PC-3 (cell line): ENCODE results near the gene VWC2. TPM values are rescaled to one million over a fixed set of nuclear protein-coding genes. Genes with fewer than 3 reads are reported as not detected.
A peak's percentile ranks its signal among the peaks of the same experiment; 100 is the strongest.

Experiments used
- ATAC-seq: fragments of 200-7000 bp; cut with Tn5 transposase; 2 replicates; pipeline ENCODE4 v1.9.1; 2020; ENCODE audit warnings: mild to moderate bottlenecking, moderate library complexity
- BruUV-seq: library from RNA; stranded (reverse); fragments of 400-500 nt; replicated peaks from 2 replicates; lab custom pipeline; 2021; lab: Mats Ljungman, UMichigan
- CTCF ChIA-PET: fragments of 300-600 bp; sonication (Branson Sonifier 250); formaldehyde crosslinking; loops from one replicate; lab custom pipeline; 2022; ENCODE audit warnings: antibody characterized with exemption; lab: Charles Lee
- POLR2A ChIA-PET: fragments of 300-600 bp; sonication (Branson Sonifier 250); formaldehyde crosslinking; loops from one replicate; lab custom pipeline; 2022; ENCODE audit warnings: antibody characterized with exemption; ENCODE audit not compliant: unreplicated experiment; lab: Charles Lee
- DNase-seq: peaks from one replicate; pipeline ENCODE4 v3.0.0-alpha.2; 2015
- H2AFZ ChIP-seq: fragments of 300-600 bp; sonication (generic); 2 replicates; pipeline ENCODE4 v1.6.0; 2016; ENCODE audit warnings: antibody characterized with exemption, low read length
- H3F3A ChIP-seq: fragments of 300-600 bp; sonication (generic); one replicate; pipeline ENCODE4 v1.6.0; 2017; ENCODE audit warnings: antibody characterized with exemption, low read length, control low read depth, mild to moderate bottlenecking; ENCODE audit not compliant: unreplicated experiment
- H3K27ac ChIP-seq: fragments of 300-600 bp; sonication (generic); 2 replicates; pipeline ENCODE4 v1.5.1; 2016; ENCODE audit warnings: mild to moderate bottlenecking, low read length
- H3K27me3 ChIP-seq: fragments of 300-600 bp; sonication (generic); 2 replicates; pipeline ENCODE4 v1.6.1; 2016; ENCODE audit warnings: low read length, mixed read lengths
- H3K36me3 ChIP-seq: fragments of 300-600 bp; sonication (generic); 2 replicates; pipeline ENCODE4 v1.6.1; 2016; ENCODE audit warnings: low read depth, mixed run types, low read length, mixed read lengths
- H3K4me1 ChIP-seq: fragments of 300-600 bp; sonication (generic); 2 replicates; pipeline ENCODE4 v1.5.1; 2016; ENCODE audit warnings: low read length; ENCODE audit not compliant: insufficient read depth
- H3K4me2 ChIP-seq: fragments of 300-600 bp; sonication (generic); 2 replicates; pipeline ENCODE4 v1.6.0; 2016; ENCODE audit warnings: low read length
- H3K4me3 ChIP-seq: fragments of 300-600 bp; sonication (generic); 2 replicates; pipeline ENCODE4 v1.5.1; 2016; ENCODE audit warnings: mild to moderate bottlenecking, low read length, mixed read lengths
- H3K79me2 ChIP-seq: fragments of 300-600 bp; sonication (generic); 2 replicates; pipeline ENCODE4 v1.6.1; 2017; ENCODE audit warnings: low read length, mixed read lengths
- H3K9ac ChIP-seq: fragments of 300-600 bp; sonication (generic); 2 replicates; pipeline ENCODE4 v1.6.0; 2016; ENCODE audit warnings: mild to moderate bottlenecking, low read length
- H3K9me2 ChIP-seq: fragments of 300-600 bp; sonication (generic); replicated peaks from 2 replicates; pipeline ENCODE4 v1.6.1; 2016; ENCODE audit warnings: mixed run types, low read length, mixed read lengths
- H3K9me3 ChIP-seq: fragments of 300-600 bp; sonication (generic); 2 replicates; pipeline ENCODE4 v1.6.1; 2016; ENCODE audit warnings: low read length, mixed read lengths
- H4K20me1 ChIP-seq: fragments of 300-600 bp; sonication (generic); 2 replicates; pipeline ENCODE4 v1.6.1; 2016; ENCODE audit warnings: low read length, mixed read lengths
- CTCF ChIP-seq: fragments of 300-600 bp; sonication (generic); conservative IDR thresholded peaks from 2 replicates; pipeline ENCODE4 v1.5.1; 2017; ENCODE audit warnings: antibody characterized with exemption, low read depth, mild to moderate bottlenecking, low read length
- EZH2 ChIP-seq: fragments of 300-600 bp; sonication (generic); IDR thresholded peaks from one replicate; pipeline ENCODE4 v1.6.1; 2017; ENCODE audit warnings: antibody characterized with exemption, mild to moderate bottlenecking, low read length; ENCODE audit not compliant: unreplicated experiment
- EZH2phosphoT487 ChIP-seq: fragments of 300-600 bp; sonication (generic); IDR thresholded peaks from 2 replicates; pipeline ENCODE4 v1.6.1; 2018; ENCODE audit warnings: mild to moderate bottlenecking, antibody characterized with exemption, low read length, borderline replicate concordance
- intact Hi-C: fragments of 100-400 bp; cut with micrococcal nuclease; formaldehyde crosslinking; loops from 2 replicates; pipeline ENCODE4 v1.9.0; 2023
- total RNA-seq: library from RNA; depleted of rRNA; stranded (reverse); fragments of >200 nt; gene quantifications from 2 replicates; pipeline ENCODE4 v1.2.3, GENCODE V29; 2014

Gene VWC2
- total RNA-seq, 1 experiment from 2014 or later, result not detected

GRCh38 chr7:49775065-49775948, 1.9 kb downstream of the VWC2 start:
- ATAC-seq (no peak), DNase-seq (no peak)
- TF ChIP-seq EZH2 (no peak), CTCF (no peak), EZH2phosphoT487 (no peak)
- POLR2A ChIA-PET, result no interaction called here
- Histone ChIP-seq H3K9me3 (no peaks in the 10 kb centered on the region), H3F3A (no peaks in the 10 kb centered on the region), H3K9me2 (no peaks in the 10 kb centered on the region), H3K27ac (no peak overlapping the region), H3K27me3 (no peaks in the 10 kb centered on the region), H3K9ac (no peak overlapping the region), H3K4me1 (no peaks in the 10 kb centered on the region), H3K4me3 (no peak overlapping the region), H2AFZ (no peak overlapping the region), H3K36me3 (no peaks in the 10 kb centered on the region), H3K79me2 (no peaks in the 10 kb centered on the region), H3K4me2 (no peak overlapping the region), H4K20me1 (no peaks in the 10 kb centered on the region)
- CTCF ChIA-PET, result no interaction called here
- intact Hi-C loops, result no loop called here
- BruUV-seq, result no TSS peak

GRCh38 chr7:49775949-49776443, 2.6 kb downstream of the VWC2 start:
- Histone ChIP-seq H3F3A (no peaks in the 10 kb centered on the region), H3K4me2 (no peak overlapping the region), H2AFZ (no peak overlapping the region), H4K20me1 (no peaks in the 10 kb centered on the region), H3K4me1 (no peaks in the 10 kb centered on the region), H3K9me2 (no peaks in the 10 kb centered on the region), H3K79me2 (no peaks in the 10 kb centered on the region), H3K27me3 (no peaks in the 10 kb centered on the region), H3K9ac (no peak overlapping the region), H3K36me3 (no peaks in the 10 kb centered on the region), H3K9me3 (no peaks in the 10 kb centered on the region), H3K27ac (no peak overlapping the region), H3K4me3 (no peak overlapping the region)
- CTCF ChIA-PET, result no interaction called here
- DNase-seq, result no peak
- intact Hi-C loops, result no loop called here
- no peak for ATAC-seq
- POLR2A ChIA-PET, result no interaction called here
- no peak for TF ChIP-seq EZH2
- BruUV-seq, result no TSS peak

GRCh38 chr7:49776994-49777393, 3.6 kb downstream of the VWC2 start:
- no peak for DNase-seq
- H4K20me1 ChIP-seq, result no peaks in the 10 kb centered on the region
- no peak for ATAC-seq
- CTCF ChIA-PET, result no interaction called here
- H3K36me3 ChIP-seq, result no peaks in the 10 kb centered on the region
- POLR2A ChIA-PET, result no interaction called here
- no peak overlapping the region for H2AFZ ChIP-seq
- H3K9ac ChIP-seq, result no peak overlapping the region
- H3K4me2 ChIP-seq, result no peak overlapping the region
- intact Hi-C loops, result no loop called here
- H3K4me1 ChIP-seq, result no peaks in the 10 kb centered on the region
- no peaks in the 10 kb centered on the region for H3K9me2 ChIP-seq
- no peaks in the 10 kb centered on the region for H3K79me2 ChIP-seq
- no TSS peak for BruUV-seq
- no peaks in the 10 kb centered on the region for H3F3A ChIP-seq
- TF ChIP-seq EZH2 (no peak), CTCF (peak; percentile 30; the same call in 1 of the 2 replicates)
- H3K27me3 ChIP-seq, result no peaks in the 10 kb centered on the region
- no peak overlapping the region for H3K27ac ChIP-seq
- no peaks in the 10 kb centered on the region for H3K9me3 ChIP-seq
- no peak overlapping the region for H3K4me3 ChIP-seq
